ENCODE measurements around the gene RBM3.

The RBM3 gene

GRCh38 chrX:48606091-48606490 lies 31.8 kb downstream of the RBM3 start:
- DNase-seq (ENCODE audit: extremely low spot score), result no peak
- TF ChIP-seq, protein P1, sequence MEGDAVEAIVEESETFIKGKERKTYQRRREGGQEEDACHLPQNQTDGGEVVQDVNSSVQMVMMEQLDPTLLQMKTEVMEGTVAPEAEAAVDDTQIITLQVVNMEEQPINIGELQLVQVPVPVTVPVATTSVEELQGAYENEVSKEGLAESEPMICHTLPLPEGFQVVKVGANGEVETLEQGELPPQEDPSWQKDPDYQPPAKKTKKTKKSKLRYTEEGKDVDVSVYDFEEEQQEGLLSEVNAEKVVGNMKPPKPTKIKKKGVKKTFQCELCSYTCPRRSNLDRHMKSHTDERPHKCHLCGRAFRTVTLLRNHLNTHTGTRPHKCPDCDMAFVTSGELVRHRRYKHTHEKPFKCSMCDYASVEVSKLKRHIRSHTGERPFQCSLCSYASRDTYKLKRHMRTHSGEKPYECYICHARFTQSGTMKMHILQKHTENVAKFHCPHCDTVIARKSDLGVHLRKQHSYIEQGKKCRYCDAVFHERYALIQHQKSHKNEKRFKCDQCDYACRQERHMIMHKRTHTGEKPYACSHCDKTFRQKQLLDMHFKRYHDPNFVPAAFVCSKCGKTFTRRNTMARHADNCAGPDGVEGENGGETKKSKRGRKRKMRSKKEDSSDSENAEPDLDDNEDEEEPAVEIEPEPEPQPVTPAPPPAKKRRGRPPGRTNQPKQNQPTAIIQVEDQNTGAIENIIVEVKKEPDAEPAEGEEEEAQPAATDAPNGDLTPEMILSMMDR (IDR thresholded peaks at IDR 0.05; ENCODE audit: control extremely low read depth, extremely low read depth, low read depth, missing control alignments), result no peak
- ChIA-PET POLR2A (no interaction called here), CTCF (interaction anchor here (1.2 to 1.7 kb wide), 2 partner anchors 10 to 550 kb away, joined by 3 to 4 read pairs; no protein-coding TSS in a partner anchor)

GRCh38 chrX:48611703-48612102 lies 37.4 kb downstream of the RBM3 start:
- POLR2A ChIA-PET, result no interaction called here
- CTCF ChIA-PET, result no interaction called here
- no peak for DNase-seq (ENCODE audit: extremely low spot score)
- TF ChIP-seq, protein P1 (IDR thresholded peaks at IDR 0.05; ENCODE audit: control extremely low read depth, extremely low read depth, low read depth, missing control alignments), result no peak

DNA sequence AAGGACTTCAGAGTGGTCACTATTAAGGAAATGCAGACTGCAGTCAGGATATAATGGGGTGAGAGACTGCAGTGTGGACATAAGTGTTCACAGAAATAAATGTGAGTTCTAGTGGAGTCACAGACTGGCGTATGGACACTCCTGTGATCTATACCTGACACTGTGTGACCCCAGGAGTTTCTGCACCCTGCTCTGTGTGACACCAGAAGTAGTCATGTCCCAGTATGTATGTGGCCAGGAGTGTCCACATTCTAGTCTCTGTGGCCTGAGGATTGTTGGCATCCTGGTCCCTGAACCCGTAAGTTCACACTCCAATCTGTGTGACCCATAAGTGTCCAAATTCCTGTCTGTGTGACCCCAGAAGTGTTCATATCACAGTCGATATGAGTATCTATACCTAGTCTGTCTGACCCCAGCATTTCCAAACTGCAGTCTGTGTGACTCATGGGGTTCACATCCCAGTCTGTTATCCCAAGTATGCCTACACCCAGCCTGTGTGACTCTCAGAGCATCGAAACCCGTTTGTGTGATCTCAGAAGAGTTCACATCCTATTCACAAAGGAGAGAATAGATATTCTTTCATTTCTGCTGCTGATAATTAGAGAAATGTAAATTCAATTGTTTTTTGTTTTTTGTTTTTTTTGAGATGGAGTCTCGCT lies 39.3 kb downstream of the RBM3 start:
- CTCF ChIA-PET, result no interaction called here
- no peak for DNase-seq (ENCODE audit: extremely low spot score)
- POLR2A ChIA-PET, result no interaction called here
- TF ChIP-seq, protein P1 (IDR thresholded peaks at IDR 0.05; ENCODE audit: control extremely low read depth, extremely low read depth, low read depth, missing control alignments), result no peak

- TF ChIP-seq, protein P1 (IDR thresholded peaks at IDR 0.05; ENCODE audit: control extremely low read depth, extremely low read depth, low read depth, missing control alignments), result no peak
- DNase-seq (ENCODE audit: extremely low spot score), result no peak
- POLR2A ChIA-PET, result no interaction called here
- CTCF ChIA-PET, result interaction anchor here (1.1 to 1.2 kb wide), 2 partner anchors 10 to 14 kb away, joined by 3 to 4 read pairs; no protein-coding TSS in a partner anchor
Measured at GRCh38 chrX:48616576-48616975, 42.3 kb downstream of the RBM3 start.

DNA sequence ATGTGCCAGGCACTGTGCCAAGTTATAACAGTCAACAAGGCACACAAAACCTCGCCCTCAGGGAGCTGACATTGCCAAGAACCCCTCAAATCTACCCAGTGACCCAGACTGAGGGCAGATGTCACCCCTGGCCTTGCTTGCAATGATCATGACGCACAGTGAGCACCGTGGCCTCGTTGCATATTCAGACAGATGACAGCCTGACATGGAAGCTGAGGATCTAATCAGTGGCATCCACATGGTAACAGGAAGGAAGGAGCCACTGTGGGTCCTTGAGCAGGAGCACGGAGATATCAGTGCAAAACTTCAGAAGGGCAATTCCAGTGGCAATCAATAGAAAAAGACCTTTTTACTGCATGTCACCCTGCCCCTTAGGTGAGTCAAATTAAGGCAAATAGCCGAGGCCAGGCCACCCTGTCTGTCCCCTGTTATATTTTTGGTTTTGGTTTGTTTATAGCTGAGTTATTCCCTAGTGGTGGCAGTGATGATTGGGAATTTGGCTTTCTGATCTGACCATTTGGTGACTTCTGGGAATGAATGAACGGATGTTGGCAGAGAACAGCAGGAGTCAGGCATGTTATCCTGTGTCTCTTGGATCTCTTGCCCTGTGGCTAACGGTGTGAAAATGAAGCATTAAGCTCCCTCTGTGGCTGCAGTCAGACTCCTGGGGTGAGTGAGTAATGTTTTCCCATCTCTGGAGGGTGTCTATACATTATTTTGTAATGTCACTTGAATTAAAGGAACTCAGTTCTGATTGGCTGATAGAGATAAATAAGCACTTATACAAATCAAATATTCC lies 43.5 kb downstream of the RBM3 start:
- ChIA-PET POLR2A (no interaction called here), CTCF (interaction anchor here (1.2 kb wide), 1 partner anchor 13 kb away, joined by 3 read pairs; no protein-coding TSS in a partner anchor)
- no peak for DNase-seq (ENCODE audit: extremely low spot score)
- TF ChIP-seq, protein P1 (IDR thresholded peaks at IDR 0.05; ENCODE audit: control extremely low read depth, extremely low read depth, low read depth, missing control alignments), result no peak

DNA sequence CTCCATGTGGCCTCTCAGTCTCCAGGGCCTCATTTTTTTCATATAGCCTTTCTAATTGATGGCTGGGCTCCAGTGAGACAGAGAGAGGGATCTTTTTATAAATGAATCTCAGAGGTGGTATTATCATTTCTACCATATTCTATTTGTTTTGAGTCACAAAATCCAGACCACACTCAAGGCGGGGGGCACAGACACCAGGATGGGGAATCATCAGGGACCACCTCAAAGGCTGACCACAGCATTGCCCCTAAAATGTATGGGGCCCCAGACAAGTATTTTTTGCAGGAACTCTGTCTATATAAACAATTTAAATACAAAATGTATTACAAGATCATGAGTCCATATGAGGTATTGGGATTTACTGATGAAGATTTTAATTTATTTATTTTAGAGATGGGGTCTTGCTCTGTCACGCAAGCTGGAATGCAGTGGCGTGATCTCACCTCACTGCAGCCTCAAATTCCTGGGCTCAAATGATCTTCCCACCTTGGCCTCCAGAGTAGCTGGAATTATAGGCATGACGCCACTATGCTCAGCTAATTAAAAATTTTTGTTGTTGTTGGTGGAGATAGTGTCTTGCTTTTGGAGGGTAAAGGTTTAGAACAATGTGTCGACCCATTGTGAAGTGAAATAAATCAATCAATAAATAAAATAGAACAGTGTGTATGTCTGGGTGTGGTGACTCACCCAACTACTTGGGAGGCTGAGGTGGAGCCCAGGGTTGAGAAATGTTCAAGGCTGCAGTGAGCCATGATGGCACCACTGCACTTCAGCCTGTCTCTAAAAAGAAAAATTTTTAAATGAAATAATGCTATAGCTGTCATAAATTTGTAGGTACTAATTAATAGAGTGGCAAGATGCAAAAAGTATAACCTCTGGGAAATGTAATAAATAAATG lies 52.4 kb downstream of the RBM3 start:
- TF ChIP-seq, protein P1 (IDR thresholded peaks at IDR 0.05; ENCODE audit: control extremely low read depth, extremely low read depth, low read depth, missing control alignments), result no peak
- ChIA-PET CTCF (no interaction called here), POLR2A (no interaction called here)
- no peak for DNase-seq (ENCODE audit: extremely low spot score)

Data from GM10248 (cell line).